H1 (cell line): ENCODE results near the gene INO80. TPM values are rescaled to one million over a fixed set of nuclear protein-coding genes. Genes with fewer than 3 reads are reported as not detected.

ENCODE experiments used
- CTCF ChIA-PET: fragments of 300-600 bp; sonication (Branson Sonifier 250); formaldehyde crosslinking; loops from one replicate; lab custom pipeline; 2021; ENCODE audit not compliant: partially characterized antibody; lab: Charles Lee
- POLR2A ChIA-PET: fragments of 300-600 bp; sonication (Branson Sonifier 250); formaldehyde crosslinking; loops from one replicate; lab custom pipeline; 2021; ENCODE audit warnings: inconsistent platforms; ENCODE audit not compliant: partially characterized antibody; lab: Charles Lee
- DNase-seq, 2 experiments: peaks; one replicate each; pipeline versions ENCODE4 v3.0.0 to v3.0.0-alpha.2; 2010 to 2022; ENCODE audit warnings: low spot score in 2 of 2, low read depth in 1 of 2, mixed read lengths in 1 of 2
- FAIRE-seq: peaks from 2 replicates; lab custom pipeline; 2011; peaks lifted over from hg19 to GRCh38; lab: Jason Lieb, UNC
- H2AFZ ChIP-seq: 2 replicates; pipeline ENCODE4 v1.8.1; 2012; ENCODE audit warnings: low read length, inconsistent platforms
- H2AK5ac ChIP-seq: 2 replicates; pipeline ENCODE4 v1.6.1; 2013; ENCODE audit warnings: low read depth, low read length
- H2BK120ac ChIP-seq: replicated peaks from 2 replicates; pipeline ENCODE3; 2013; ENCODE audit warnings: low read depth, low read length, inconsistent platforms
- H2BK12ac ChIP-seq: 2 replicates; pipeline ENCODE4 v1.6.1; 2013; ENCODE audit warnings: low read depth, low read length
- H2BK15ac ChIP-seq: 2 replicates; pipeline ENCODE4 v1.6.1; 2013; ENCODE audit warnings: low read length
- H2BK20ac ChIP-seq: 2 replicates; pipeline ENCODE4 v1.6.1; 2013; ENCODE audit warnings: low read length
- H2BK5ac ChIP-seq: 2 replicates; pipeline ENCODE4 v1.6.1; 2013; ENCODE audit warnings: low read depth, low read length
- H3K14ac ChIP-seq: 2 replicates; pipeline ENCODE4 v1.6.1; 2013; ENCODE audit warnings: inconsistent platforms; ENCODE audit not compliant: insufficient read length
- H3K18ac ChIP-seq: 2 replicates; pipeline ENCODE4 v1.6.1; 2013; ENCODE audit warnings: low read length; ENCODE audit errors: extremely low read depth
- H3K23ac ChIP-seq: 2 replicates; pipeline ENCODE4 v1.6.1; 2013; ENCODE audit warnings: inconsistent platforms; ENCODE audit not compliant: insufficient read length
- H3K23me2 ChIP-seq: 2 replicates; pipeline ENCODE4 v1.6.1; 2013; ENCODE audit warnings: low read depth, low read length
- H3K27ac ChIP-seq: 2 replicates; pipeline ENCODE4 v1.6.1; 2011; ENCODE audit warnings: low read depth, low read length, inconsistent platforms
- H3K27me3 ChIP-seq, 4 experiments: replicated peaks in 1 of 4; 1 replicate in 1 of 4; 2 replicates in 3 of 4; pipeline versions ENCODE4 v1.6.1 to v1.8.1; 2011 to 2013; ENCODE audit warnings: low read length in 3 of 4, mild to moderate bottlenecking in 3 of 4, inconsistent platforms in 2 of 4, mixed read lengths in 2 of 4, moderate library complexity in 1 of 4; ENCODE audit not compliant: control insufficient read depth in 3 of 4, insufficient read depth in 3 of 4; ENCODE audit errors: extremely low read depth in 1 of 4
- H3K36me3 ChIP-seq, 4 experiments: 2 replicates each; pipeline versions ENCODE4 v1.6.1 to v1.8.1; 2011 to 2013; ENCODE audit warnings: mild to moderate bottlenecking in 4 of 4, low read length in 3 of 4, moderate library complexity in 2 of 4, control low read depth in 1 of 4, inconsistent platforms in 1 of 4; ENCODE audit not compliant: insufficient read depth in 4 of 4, control insufficient read depth in 2 of 4
- H3K4ac ChIP-seq: replicated peaks from 2 replicates; pipeline ENCODE3; 2013; ENCODE audit warnings: low read length, low read depth, mixed read lengths, inconsistent platforms; ENCODE audit not compliant: insufficient read length
- H3K4me1 ChIP-seq, 4 experiments: replicated peaks in 1 of 4; 1 replicate in 1 of 4; 2 replicates in 3 of 4; pipeline versions ENCODE4 v1.6.1 to v1.8.1; 2011 to 2013; ENCODE audit warnings: low read length in 3 of 4, inconsistent platforms in 2 of 4, mixed read lengths in 1 of 4; ENCODE audit not compliant: insufficient read depth in 4 of 4, control insufficient read depth in 3 of 4
- H3K4me2 ChIP-seq, 2 experiments: 2 replicates each; pipeline versions ENCODE4 v1.6.1 to v1.8.1; 2011 to 2013; ENCODE audit warnings: low read depth in 2 of 2, low read length in 2 of 2, control low read depth in 1 of 2, inconsistent platforms in 1 of 2, mild to moderate bottlenecking in 1 of 2; ENCODE audit not compliant: insufficient read depth in 1 of 2
- H3K4me3 ChIP-seq, 4 experiments: fragments of 200-600, 300-600 bp in 1 of 4; sonication (generic), shearing (Covaris generic), sonication (Bioruptor Twin) in 1 of 4; 2 replicates each; pipeline versions ENCODE4 v1.5.1 to v1.8.1; 2011 to 2016; ENCODE audit warnings: low read length in 4 of 4, low read depth in 3 of 4, control low read depth in 2 of 4, inconsistent platforms in 2 of 4, mild to moderate bottlenecking in 2 of 4, mixed read lengths in 1 of 4, moderate library complexity in 1 of 4; ENCODE audit not compliant: insufficient read depth in 2 of 4; ENCODE audit errors: extremely low read depth in 1 of 4
- H3K56ac ChIP-seq: replicated peaks from 2 replicates; pipeline ENCODE3; 2013; ENCODE audit warnings: low read depth, mild to moderate bottlenecking, mixed read lengths, low read length, inconsistent platforms; ENCODE audit not compliant: insufficient read length
- H3K79me1 ChIP-seq: 2 replicates; pipeline ENCODE4 v1.6.1; 2013; ENCODE audit warnings: low read depth, low read length, control low read depth
- H3K79me2 ChIP-seq, 2 experiments: 2 replicates each; pipeline versions ENCODE4 v1.6.1 to v1.8.1; 2012 to 2013; ENCODE audit warnings: low read length in 2 of 2, mild to moderate bottlenecking in 2 of 2, inconsistent platforms in 1 of 2; ENCODE audit not compliant: insufficient read depth in 2 of 2, control insufficient read depth in 1 of 2
- H3K9ac ChIP-seq, 4 experiments: replicated peaks in 1 of 4; 1 replicate in 1 of 4; 2 replicates in 3 of 4; pipeline versions ENCODE4 v1.6.1 to v1.8.1; 2011 to 2013; ENCODE audit warnings: low read depth in 3 of 4, low read length in 3 of 4, control low read depth in 2 of 4, mild to moderate bottlenecking in 2 of 4, moderate library complexity in 2 of 4, inconsistent platforms in 1 of 4; ENCODE audit errors: extremely low read depth in 1 of 4
- H3K9me3 ChIP-seq, 2 experiments: 2 replicates each; pipeline versions ENCODE4 v1.6.1 to v1.8.1; 2012 to 2013; ENCODE audit warnings: mild to moderate bottlenecking in 2 of 2, moderate library complexity in 2 of 2, control low read depth in 1 of 2, inconsistent platforms in 1 of 2, low read depth in 1 of 2, low read length in 1 of 2, mixed read lengths in 1 of 2; ENCODE audit not compliant: insufficient read depth in 2 of 2
- H4K20me1 ChIP-seq, 2 experiments: replicated peaks in 1 of 2; 2 replicates each; pipeline versions ENCODE3 to v1.8.1; 2011 to 2013; ENCODE audit warnings: inconsistent platforms in 2 of 2, low read length in 2 of 2, mild to moderate bottlenecking in 1 of 2; ENCODE audit not compliant: insufficient read depth in 2 of 2, control insufficient read depth in 1 of 2
- H4K5ac ChIP-seq: 2 replicates; pipeline ENCODE4 v1.6.1; 2013; ENCODE audit warnings: low read length, low read depth, mixed read lengths, inconsistent platforms; ENCODE audit not compliant: insufficient read length
- H4K8ac ChIP-seq: 2 replicates; pipeline ENCODE4 v1.8.0; 2013; ENCODE audit warnings: mild to moderate bottlenecking, moderate library complexity, low read length, inconsistent platforms; ENCODE audit not compliant: insufficient read depth; ENCODE audit errors: extremely low read depth
- H4K91ac ChIP-seq: replicated peaks from 2 replicates; pipeline ENCODE3; 2013; ENCODE audit warnings: low read length, mixed read lengths, inconsistent platforms; ENCODE audit not compliant: insufficient read length
- CBX5 ChIP-seq: fragments of 300-800, 300-1000 bp; sonication (generic); IDR thresholded peaks from 2 replicates; pipeline ENCODE4 v1.7.1; 2016; ENCODE audit warnings: antibody characterized with exemption, low read length, low read depth
- EZH2 ChIP-seq: fragments of 200-600 bp; sonication (generic); IDR thresholded peaks from 2 replicates; pipeline ENCODE4 v1.7.1; 2012; ENCODE audit warnings: low read depth, mild to moderate bottlenecking, moderate library complexity, low read length, inconsistent platforms; ENCODE audit not compliant: severe bottlenecking
- GABPA ChIP-seq: IDR thresholded peaks from 2 replicates; pipeline ENCODE4 v1.6.1; 2011; ENCODE audit warnings: mild to moderate bottlenecking, low read length, moderate library complexity, borderline replicate concordance; ENCODE audit not compliant: insufficient read depth
- HDAC6 ChIP-seq: IDR thresholded peaks from one replicate; pipeline ENCODE4 v1.7.1; 2012; ENCODE audit warnings: low read depth, mild to moderate bottlenecking, inconsistent platforms, low read length, moderate library complexity
- JUND ChIP-seq: IDR thresholded peaks from 2 replicates; pipeline ENCODE4 v1.6.1; 2011; ENCODE audit warnings: mild to moderate bottlenecking, improper control_type of control experiment, low read length
- KDM5A ChIP-seq: fragments of 200-600 bp; IDR thresholded peaks from 2 replicates; pipeline ENCODE4 v1.7.1; 2012; ENCODE audit warnings: mild to moderate bottlenecking, low read length, inconsistent platforms, mixed read lengths
- MAFK ChIP-seq: IDR thresholded peaks from 2 replicates; pipeline ENCODE4 v1.6.1; 2012; ENCODE audit warnings: low read depth, mild to moderate bottlenecking, improper control_type of control experiment, low read length
- NANOG ChIP-seq: IDR thresholded peaks from 2 replicates; pipeline ENCODE4 v1.6.1; 2011; ENCODE audit warnings: low read length, low read depth, mild to moderate bottlenecking, inconsistent platforms; ENCODE audit not compliant: insufficient read depth, poor library complexity, severe bottlenecking
- RFX5 ChIP-seq: IDR thresholded peaks from 2 replicates; pipeline ENCODE4 v1.6.1; 2011; ENCODE audit warnings: low read depth, low read length, improper control_type of control experiment, borderline replicate concordance
- RNF2 ChIP-seq: fragments of 200-900, 300-1000 bp; sonication (generic); IDR thresholded peaks from 2 replicates; pipeline ENCODE4 v1.7.1; 2016; ENCODE audit warnings: borderline replicate concordance, low read depth, mild to moderate bottlenecking, antibody characterized with exemption, low read length; ENCODE audit not compliant: poor library complexity, severe bottlenecking; ENCODE audit errors: missing control alignments
- SIX5 ChIP-seq: IDR thresholded peaks from 2 replicates; pipeline ENCODE4 v1.6.1; 2011; ENCODE audit warnings: mild to moderate bottlenecking, low read depth, low read length
- SP2 ChIP-seq: IDR thresholded peaks from 2 replicates; pipeline ENCODE4 v1.6.1; 2012; ENCODE audit warnings: mild to moderate bottlenecking, low read length, inconsistent platforms
- SUZ12 ChIP-seq: fragments of 200-600 bp; sonication (generic); IDR thresholded peaks from 2 replicates; pipeline ENCODE4 v1.6.1; 2012; ENCODE audit warnings: mild to moderate bottlenecking, inconsistent platforms, low read length, moderate library complexity, mixed read lengths
- TBP ChIP-seq: IDR thresholded peaks from 2 replicates; pipeline ENCODE4 v1.6.1; 2011; ENCODE audit warnings: low read depth, low read length, improper control_type of control experiment
- WGBS, 2 experiments: shearing (Covaris generic) in 1 of 2; methylation state at CpG; one replicate each; pipeline versions ENCODE4 v1.1.6 to v1.1.7; 2013 to 2015; ENCODE audit warnings: low lambda C conversion rate in 2 of 2, mixed read lengths in 2 of 2, inconsistent platforms in 1 of 2, low coverage in 1 of 2, missing lambda C conversion rate in 1 of 2; ENCODE audit not compliant: insufficient replicate concordance in 2 of 2, insufficient coverage in 1 of 2, insufficient read length in 1 of 2; ENCODE audit errors: extremely low coverage in 1 of 2, missing lambda C conversion rate in 1 of 2; 5-methylcytosine and 5-hydroxymethylcytosine counted together
- polyA plus RNA-seq, 7 experiments: library from polyadenylated mRNA; depleted of rRNA in 3 of 7; stranded (reverse) in 5 of 7; unstranded in 2 of 7; fragments of >200 nt in 5 of 7; fragments of 200-250 nt in 2 of 7; gene quantifications; 1 replicate in 5 of 7; 2 replicates in 1 of 7; 4 replicates in 1 of 7; pipeline versions ENCODE4 v1.2.1 to v1.2.3, GENCODE V29; 2011 to 2013; ENCODE audit warnings: missing spikeins in 2 of 7, mixed read lengths in 2 of 7
- total RNA-seq: library from RNA; stranded (reverse); fragmentation: NEBNext Ultra II Directional; extraction: Animal tissue kit (Norgen Biotek cat#: 25700); gene quantifications from 2 replicates; pipeline ENCODE4 v1.2.1, GENCODE V29; 2021

Gene INO80
- total and polyA plus RNA-seq, 2 of the 8 experiments (the other 6 are each of a cell fraction or from before 2014, with no cell fraction given), result 4.3 to 24.5 TPM

GRCh38 chr15:40990789-40991188 is 125.3 kb downstream of the INO80 start:
- 0% methylated on average over 1 of the region's 1 CpG; no CpG with 5 or more reads in 1 of the 2 experiments for WGBS, 2 experiments
- no peak overlapping the region for H2BK20ac ChIP-seq
- POLR2A ChIA-PET, result interaction anchor here (1.0 to 2.5 kb wide), 3 partner anchors 13 to 38 kb away, joined by 3 to 8 read pairs (median 4); partner anchors contain the start of gene CHAC1
- no peak for TF ChIP-seq TBP
- TF ChIP-seq MAFK, result no peak
- no peak for TF ChIP-seq SUZ12
- TF ChIP-seq SP2, result no peak
- TF ChIP-seq CBX5, result no peak
- TF ChIP-seq HDAC6, result no peak
- no peak for TF ChIP-seq KDM5A
- no peak for TF ChIP-seq EZH2
- TF ChIP-seq RFX5, result no peak
- no peak for TF ChIP-seq RNF2
- TF ChIP-seq GABPA, result no peak
- TF ChIP-seq SIX5, result no peak
- TF ChIP-seq JUND, result no peak
- TF ChIP-seq NANOG, result no peak

More at GRCh38 chr15:40990789-40991188, 125.3 kb downstream of the INO80 start:
- Histone ChIP-seq H2BK120ac (no peak overlapping the region), H3K36me3 (peaks cover 19 to 26% (median 22%) of the 10 kb centered on the region in 4 experiments), H3K79me1 (no peaks in the 10 kb centered on the region), H2BK15ac (no peak overlapping the region), H2BK5ac (no peak overlapping the region), H3K23ac (no peak overlapping the region), H3K4me2 (no peak overlapping the region), H4K20me1 (peaks cover 0 to 2% of the 10 kb centered on the region in 2 experiments), H3K4me3 (no peak overlapping the region), H3K79me2 (no peaks in the 10 kb centered on the region), H3K18ac (no peak overlapping the region), H3K4ac (no peak overlapping the region), H3K14ac (no peak overlapping the region), H3K23me2 (no peaks in the 10 kb centered on the region), H3K27me3 (no peaks in the 10 kb centered on the region), H4K8ac (no peak overlapping the region), H3K27ac (no peak overlapping the region), H2AFZ (no peak overlapping the region), H3K9me3 (no peaks in the 10 kb centered on the region), H4K5ac (no peak overlapping the region), H3K9ac (no peak overlapping the region), H3K56ac (no peak overlapping the region), H2BK12ac (no peak overlapping the region), H4K91ac (no peak overlapping the region), H3K4me1 (no peaks in the 10 kb centered on the region), H2AK5ac (no peak overlapping the region)
- CTCF ChIA-PET, result interaction anchor here (0.9 to 7.4 kb wide), 9 partner anchors 10 to 96 kb away, joined by 3 to 36 read pairs (median 3); partner anchors contain the start of gene VPS18
- DNase-seq (no peak), FAIRE-seq (no peak)
